Stimulated activated naive CD8-positive, alpha-beta T cell treated with anti-CD3 and anti-CD28 coated beads, Interleukin-15, amount 100 ng/mL, for 72 hours (primary cell): ENCODE results near the gene SMPDL3A.

Source experiments
- ATAC-seq: fragments of 150-1000 bp; cut with Tn5 transposase; 2 replicates; pipeline ENCODE4 v1.10.0; 2021; ENCODE audit warnings: mild to moderate bottlenecking, moderate library complexity
- DNase-seq, 2 donors: peaks; one replicate each; pipeline ENCODE4 v3.0.0; 2021 to 2022
- H3K27ac Mint-ChIP-seq, 2 donors: one replicate each; pipeline ENCODE4 v1.8.0; 2022; ENCODE audit warnings: mild to moderate bottlenecking in 2 of 2, mixed read lengths in 2 of 2, moderate library complexity in 2 of 2
- H3K27me3 Mint-ChIP-seq: one replicate; pipeline ENCODE4 v1.8.0; 2022; ENCODE audit warnings: mixed read lengths
- H3K4me1 Mint-ChIP-seq: one replicate; pipeline ENCODE4 v1.8.0; 2022; ENCODE audit warnings: mild to moderate bottlenecking, mixed read lengths
- H3K4me3 Mint-ChIP-seq, 2 donors: one replicate each; pipeline ENCODE4 v1.8.0; 2022; ENCODE audit warnings: mild to moderate bottlenecking in 2 of 2, mixed read lengths in 2 of 2, moderate library complexity in 1 of 2
- H3K9me3 Mint-ChIP-seq, 2 donors: one replicate each; pipeline ENCODE4 v1.8.0; 2022; ENCODE audit warnings: mixed read lengths in 2 of 2

Gene SMPDL3A

GRCh38 chr6:122788663-122789181 is 336 bp upstream of the SMPDL3A start:
- peak overlapping the region; percentile 92 to 93 for H3K4me3 Mint-ChIP-seq
- H3K27me3 Mint-ChIP-seq = peaks cover 81% of the 10 kb centered on the region
- DNase-seq (no peak), ATAC-seq (no peak)
- H3K4me1 Mint-ChIP-seq = peaks cover 22% of the 10 kb centered on the region
- H3K27ac Mint-ChIP-seq = no peak overlapping the region
- no peaks in the 10 kb centered on the region for H3K9me3 Mint-ChIP-seq

- H3K9me3 Mint-ChIP-seq = no peaks in the 10 kb centered on the region
- ATAC-seq (no peak), DNase-seq (no peak)
- peak overlapping the region in 1 of 2 donors; percentile 93 for H3K27ac Mint-ChIP-seq
- H3K4me1 Mint-ChIP-seq = peaks cover 22% of the 10 kb centered on the region
- H3K4me3 Mint-ChIP-seq = peak overlapping the region; percentile 92 to 93
- peaks cover 87% of the 10 kb centered on the region for H3K27me3 Mint-ChIP-seq
Observed at GRCh38 chr6:122790028-122790422, 967 bp downstream of the SMPDL3A start.

- Mint-ChIP-seq H3K27me3 (peaks cover 84% of the 10 kb centered on the region), H3K9me3 (no peaks in the 10 kb centered on the region), H3K4me1 (peaks cover 22% of the 10 kb centered on the region), H3K27ac (peak overlapping the region in 1 of 2 donors; percentile 72), H3K4me3 (peak overlapping the region; percentile 92 to 93)
- ATAC-seq (no peak), DNase-seq (no peak)
Observed at GRCh38 chr6:122790423-122791309, 1.6 kb downstream of the SMPDL3A start.

GRCh38 chr6:122791310-122791679 is 2.2 kb downstream of the SMPDL3A start:
- DNase-seq = no peak
- H3K9me3 Mint-ChIP-seq = no peaks in the 10 kb centered on the region
- peaks cover 22% of the 10 kb centered on the region for H3K4me1 Mint-ChIP-seq
- ATAC-seq = no peak
- H3K4me3 Mint-ChIP-seq = no peak overlapping the region
- H3K27ac Mint-ChIP-seq = no peak overlapping the region
- peaks cover 78% of the 10 kb centered on the region for H3K27me3 Mint-ChIP-seq

GRCh38 chr6:122792766-122793165 is 3.7 kb downstream of the SMPDL3A start:
- Mint-ChIP-seq H3K4me1 (peaks cover 24% of the 10 kb centered on the region), H3K4me3 (no peak overlapping the region), H3K27ac (no peak overlapping the region), H3K9me3 (no peaks in the 10 kb centered on the region), H3K27me3 (peaks cover 65% of the 10 kb centered on the region)
- DNase-seq (no peak), ATAC-seq (no peak)

GRCh38 chr6:122797537-122797936 is 8.5 kb downstream of the SMPDL3A start:
- peaks cover 6% of the 10 kb centered on the region for H3K4me1 Mint-ChIP-seq
- no peak overlapping the region for H3K27ac Mint-ChIP-seq
- no peak overlapping the region for H3K4me3 Mint-ChIP-seq

GRCh38 chr6:122798099-122798641 is 9.1 kb downstream of the SMPDL3A start:
- ATAC-seq (peak; percentile 87), DNase-seq (peak in 1 of 2 donors; percentile 29)
- H3K4me3 Mint-ChIP-seq = no peak overlapping the region
- peaks cover 19% of the 10 kb centered on the region for H3K27me3 Mint-ChIP-seq
- no peaks in the 10 kb centered on the region for H3K9me3 Mint-ChIP-seq
- H3K27ac Mint-ChIP-seq = peak overlapping the region in 1 of 2 donors; percentile 32
- H3K4me1 Mint-ChIP-seq = peaks cover 6% of the 10 kb centered on the region

More at GRCh38 chr6:122797537-122797936, 8.5 kb downstream of the SMPDL3A start:
- peaks cover 25% of the 10 kb centered on the region for H3K27me3 Mint-ChIP-seq
- ATAC-seq = no peak
- H3K9me3 Mint-ChIP-seq = no peaks in the 10 kb centered on the region
- no peak for DNase-seq

- no peaks in the 10 kb centered on the region for H3K9me3 Mint-ChIP-seq
- ATAC-seq (no peak), DNase-seq (no peak)
- H3K4me3 Mint-ChIP-seq = no peak overlapping the region
- no peak overlapping the region for H3K27ac Mint-ChIP-seq
- peaks cover 6% of the 10 kb centered on the region for H3K4me1 Mint-ChIP-seq
- H3K27me3 Mint-ChIP-seq = peaks cover 8% of the 10 kb centered on the region
Observed at GRCh38 chr6:122799140-122799745, 10.2 kb downstream of the SMPDL3A start.

- H3K9me3 Mint-ChIP-seq = no peaks in the 10 kb centered on the region
- H3K27ac Mint-ChIP-seq = no peak overlapping the region
- H3K27me3 Mint-ChIP-seq = peaks cover 7% of the 10 kb centered on the region
- H3K4me1 Mint-ChIP-seq = peaks cover 6% of the 10 kb centered on the region
- DNase-seq = no peak
- no peak overlapping the region for H3K4me3 Mint-ChIP-seq
- no peak for ATAC-seq
Observed at GRCh38 chr6:122799916-122800686, 11.0 kb downstream of the SMPDL3A start.

GRCh38 chr6:122800906-122801305 is 11.8 kb downstream of the SMPDL3A start:
- Mint-ChIP-seq H3K27ac (no peak overlapping the region), H3K4me3 (no peak overlapping the region), H3K27me3 (peaks cover 7% of the 10 kb centered on the region), H3K4me1 (peaks cover 6% of the 10 kb centered on the region), H3K9me3 (no peaks in the 10 kb centered on the region)
- ATAC-seq (no peak), DNase-seq (no peak)

GRCh38 chr6:122801397-122801796 is 12.3 kb downstream of the SMPDL3A start:
- Mint-ChIP-seq H3K27ac (no peak overlapping the region), H3K27me3 (peaks cover 7% of the 10 kb centered on the region), H3K9me3 (no peaks in the 10 kb centered on the region), H3K4me3 (no peak overlapping the region), H3K4me1 (peaks cover 6% of the 10 kb centered on the region)
- no peak for ATAC-seq
- no peak for DNase-seq

- no peak overlapping the region for H3K4me3 Mint-ChIP-seq
- no peak for DNase-seq
- no peak overlapping the region for H3K27ac Mint-ChIP-seq
- H3K4me1 Mint-ChIP-seq = no peaks in the 10 kb centered on the region
- no peaks in the 10 kb centered on the region for H3K9me3 Mint-ChIP-seq
- H3K27me3 Mint-ChIP-seq = peaks cover under 1% of the 10 kb centered on the region
- ATAC-seq = no peak
Observed at GRCh38 chr6:122803171-122803661, 14.2 kb downstream of the SMPDL3A start.

GRCh38 chr6:122804962-122805485 is 16.0 kb downstream of the SMPDL3A start:
- no peaks in the 10 kb centered on the region for H3K4me1 Mint-ChIP-seq
- H3K27ac Mint-ChIP-seq = no peak overlapping the region
- ATAC-seq = no peak
- no peak for DNase-seq
- H3K27me3 Mint-ChIP-seq = no peaks in the 10 kb centered on the region
- H3K4me3 Mint-ChIP-seq = no peak overlapping the region
- H3K9me3 Mint-ChIP-seq = no peaks in the 10 kb centered on the region

- Mint-ChIP-seq H3K27me3 (no peaks in the 10 kb centered on the region), H3K4me3 (no peak overlapping the region)
- DNase-seq = no peak
Observed at GRCh38 chr6:122806291-122806690, 17.2 kb downstream of the SMPDL3A start.

More at GRCh38 chr6:122806291-122806690, 17.2 kb downstream of the SMPDL3A start:
- no peak overlapping the region for H3K27ac Mint-ChIP-seq
- no peaks in the 10 kb centered on the region for H3K4me1 Mint-ChIP-seq
- ATAC-seq = no peak
- no peaks in the 10 kb centered on the region for H3K9me3 Mint-ChIP-seq
